Kidney epithelial cell (primary cell): ENCODE results near the gene SLC8A1. TPM values are rescaled to one million over a fixed set of nuclear protein-coding genes. Genes with fewer than 3 reads are reported as not detected.
A peak's percentile ranks its signal among the peaks of the same experiment; 100 is the strongest.

Experiments
- DNase-seq: peaks from one replicate; pipeline ENCODE4 v3.0.0-alpha.2; 2010; ENCODE audit warnings: low read depth
- H3K27me3 ChIP-seq: 2 replicates; pipeline ENCODE4 v1.6.0; 2011; ENCODE audit warnings: low read length; ENCODE audit not compliant: control insufficient read depth, insufficient read depth
- H3K36me3 ChIP-seq: 2 replicates; pipeline ENCODE4 v1.5.1; 2011; ENCODE audit warnings: low read length; ENCODE audit not compliant: control insufficient read depth, insufficient read depth
- H3K4me3 ChIP-seq: 2 replicates; pipeline ENCODE4 v1.5.1; 2011; ENCODE audit warnings: low read depth, mild to moderate bottlenecking, control low read depth, low read length
- total RNA-seq: library from RNA; depleted of rRNA; stranded (reverse); fragments of >200 nt; gene quantifications from 2 replicates; pipeline ENCODE4 v1.2.3, GENCODE V29; 2015
- TF ChIP-seq, protein P1 (sequence below): IDR thresholded peaks from 2 replicates; pipeline ENCODE4 v1.5.1; 2011; ENCODE audit warnings: mild to moderate bottlenecking, moderate library complexity, low read length, control low read depth, inconsistent platforms; ENCODE audit not compliant: insufficient read depth, poor library complexity, severe bottlenecking

SLC8A1 gene
- total RNA-seq, 1 donor from 2014 or later = 3.2 TPM

DNA sequence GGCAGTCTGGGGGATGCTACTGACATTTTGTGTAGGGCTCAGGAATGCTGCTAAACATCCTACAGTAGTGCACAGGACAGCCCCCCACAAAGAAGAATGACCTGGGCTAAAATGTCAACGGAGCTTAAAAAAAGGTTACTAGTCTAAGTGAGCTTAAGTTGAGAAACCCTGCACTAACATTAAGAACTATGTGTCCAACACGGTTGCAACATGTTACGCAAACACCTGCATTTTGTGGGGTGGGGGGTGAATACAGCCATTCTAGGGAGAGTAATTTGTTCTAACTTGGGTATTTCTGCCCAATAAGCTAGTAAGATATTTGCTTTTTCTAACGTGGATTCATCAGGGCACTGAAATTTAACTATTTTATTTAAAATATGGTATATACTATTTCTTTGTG lies 57.9 kb downstream of the SLC8A1 start:
- no peak for DNase-seq
- TF ChIP-seq, protein P1, sequence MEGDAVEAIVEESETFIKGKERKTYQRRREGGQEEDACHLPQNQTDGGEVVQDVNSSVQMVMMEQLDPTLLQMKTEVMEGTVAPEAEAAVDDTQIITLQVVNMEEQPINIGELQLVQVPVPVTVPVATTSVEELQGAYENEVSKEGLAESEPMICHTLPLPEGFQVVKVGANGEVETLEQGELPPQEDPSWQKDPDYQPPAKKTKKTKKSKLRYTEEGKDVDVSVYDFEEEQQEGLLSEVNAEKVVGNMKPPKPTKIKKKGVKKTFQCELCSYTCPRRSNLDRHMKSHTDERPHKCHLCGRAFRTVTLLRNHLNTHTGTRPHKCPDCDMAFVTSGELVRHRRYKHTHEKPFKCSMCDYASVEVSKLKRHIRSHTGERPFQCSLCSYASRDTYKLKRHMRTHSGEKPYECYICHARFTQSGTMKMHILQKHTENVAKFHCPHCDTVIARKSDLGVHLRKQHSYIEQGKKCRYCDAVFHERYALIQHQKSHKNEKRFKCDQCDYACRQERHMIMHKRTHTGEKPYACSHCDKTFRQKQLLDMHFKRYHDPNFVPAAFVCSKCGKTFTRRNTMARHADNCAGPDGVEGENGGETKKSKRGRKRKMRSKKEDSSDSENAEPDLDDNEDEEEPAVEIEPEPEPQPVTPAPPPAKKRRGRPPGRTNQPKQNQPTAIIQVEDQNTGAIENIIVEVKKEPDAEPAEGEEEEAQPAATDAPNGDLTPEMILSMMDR = no peak
- no peaks in the 10 kb centered on the region for H3K36me3 ChIP-seq
- H3K27me3 ChIP-seq = no peaks in the 10 kb centered on the region
- H3K4me3 ChIP-seq = no peak overlapping the region

DNA sequence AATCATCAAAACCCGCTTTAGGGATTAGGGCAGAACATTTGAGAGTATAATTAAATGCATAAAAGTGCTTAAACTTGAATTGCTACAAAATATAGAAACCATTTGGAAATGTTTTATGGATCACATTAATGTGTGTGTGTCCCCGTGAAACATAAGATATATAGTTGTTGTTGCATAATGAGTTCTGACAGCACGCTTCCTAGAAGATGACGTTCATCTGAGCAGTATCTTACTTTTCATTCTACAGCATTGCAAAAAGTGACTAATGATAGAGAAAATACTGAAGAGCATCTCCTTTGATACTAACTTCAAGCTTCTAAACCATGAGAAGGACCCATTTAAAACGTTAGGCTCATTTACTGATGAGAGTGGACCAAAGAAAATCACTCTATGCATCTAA lies 63.7 kb downstream of the SLC8A1 start:
- Histone ChIP-seq H3K4me3 (no peak overlapping the region), H3K36me3 (no peaks in the 10 kb centered on the region), H3K27me3 (no peaks in the 10 kb centered on the region)
- TF ChIP-seq, protein P1 = no peak
- DNase-seq = no peak

DNA sequence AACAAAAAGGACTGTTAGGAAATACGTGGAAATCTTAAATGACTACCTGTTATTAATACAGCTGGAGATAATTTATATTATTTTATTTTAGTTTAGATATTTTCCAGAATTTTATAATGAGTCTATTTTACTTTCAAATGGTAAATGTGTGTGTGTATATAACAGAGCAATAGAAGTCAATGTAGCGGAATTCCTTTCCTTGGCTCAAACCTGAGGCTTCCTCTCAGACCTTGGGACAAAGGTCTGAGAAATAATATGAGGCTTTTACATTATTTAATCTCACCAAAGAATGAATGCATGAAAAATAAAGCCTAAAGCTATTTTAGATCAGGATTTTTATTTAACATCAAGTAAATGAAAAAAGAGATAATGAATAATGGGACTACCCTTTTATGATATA lies 65.7 kb downstream of the SLC8A1 start:
- TF ChIP-seq, protein P1 = no peak
- Histone ChIP-seq H3K4me3 (no peak overlapping the region), H3K36me3 (no peaks in the 10 kb centered on the region), H3K27me3 (no peaks in the 10 kb centered on the region)
- no peak for DNase-seq

- H3K27me3 ChIP-seq = no peaks in the 10 kb centered on the region
- H3K4me3 ChIP-seq = no peak overlapping the region
- TF ChIP-seq, protein P1 = no peak
- no peaks in the 10 kb centered on the region for H3K36me3 ChIP-seq
- peak; percentile 37 for DNase-seq
These were observed 67.2 kb downstream of the SLC8A1 start for GRCh38 chr2:40384714-40385113.

GRCh38 chr2:40384233-40384632 lies 67.7 kb downstream of the SLC8A1 start:
- no peak overlapping the region for H3K4me3 ChIP-seq
- no peaks in the 10 kb centered on the region for H3K27me3 ChIP-seq
- no peaks in the 10 kb centered on the region for H3K36me3 ChIP-seq
- TF ChIP-seq, protein P1 = no peak
- DNase-seq = no peak

DNA sequence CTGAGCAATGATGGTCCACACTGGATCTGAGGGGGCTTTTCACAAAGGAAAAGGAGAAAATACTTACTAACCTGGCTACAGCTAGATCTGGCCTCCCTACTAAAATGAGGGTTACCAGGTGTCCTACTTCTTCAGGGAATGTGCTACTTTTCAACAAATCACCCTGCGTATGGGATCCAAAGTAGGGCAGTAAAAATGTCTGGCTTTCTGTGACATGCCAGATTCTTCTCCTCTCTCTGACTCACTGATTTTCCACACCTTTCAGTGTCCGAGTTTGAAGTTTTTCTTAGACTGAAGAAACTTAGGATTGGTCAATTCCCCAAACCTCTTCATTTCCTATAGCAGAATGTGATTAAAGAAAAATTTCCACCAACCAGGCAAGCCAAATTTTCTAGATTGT lies 71.2 kb downstream of the SLC8A1 start:
- no peaks in the 10 kb centered on the region for H3K36me3 ChIP-seq
- no peak overlapping the region for H3K4me3 ChIP-seq
- DNase-seq = no peak
- TF ChIP-seq, protein P1 = no peak
- H3K27me3 ChIP-seq = no peaks in the 10 kb centered on the region
